NB4 (cell line): ENCODE data around the gene CIB4.

ENCODE experiments used
- MYC ChIP-seq: IDR thresholded peaks from 2 replicates; pipeline ENCODE4 v1.6.1; 2011; ENCODE audit warnings: low read depth, low read length
- POLR2A ChIP-seq: IDR thresholded peaks from 2 replicates; pipeline ENCODE4 v1.6.1; 2011; ENCODE audit warnings: mild to moderate bottlenecking; ENCODE audit not compliant: insufficient read length; ENCODE audit errors: extremely low read depth
- TF ChIP-seq, protein P1 (sequence below): IDR thresholded peaks from one replicate; pipeline ENCODE4 v1.5.1; 2012; ENCODE audit warnings: low read depth, low read length

DNA sequence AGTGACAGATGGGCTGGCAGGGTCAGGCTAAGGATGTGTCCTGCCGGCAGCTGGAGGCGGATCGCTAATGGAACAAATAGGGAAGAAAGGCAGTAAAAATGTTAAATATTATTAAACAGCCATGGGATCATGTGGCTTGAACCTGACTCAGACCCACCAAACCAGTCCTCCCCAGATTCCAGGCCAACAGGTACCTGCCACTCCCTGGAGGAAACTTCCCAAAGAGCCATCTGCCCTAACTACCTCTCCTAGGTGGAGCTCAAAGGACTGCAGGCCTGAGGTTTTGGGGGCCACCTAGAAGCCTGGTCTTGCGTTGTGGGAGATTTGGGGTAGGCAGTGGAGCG lies 34.3 kb downstream of the CIB4 start:
- TF ChIP-seq POLR2A (no peak), MYC (no peak)
- TF ChIP-seq, protein P1, sequence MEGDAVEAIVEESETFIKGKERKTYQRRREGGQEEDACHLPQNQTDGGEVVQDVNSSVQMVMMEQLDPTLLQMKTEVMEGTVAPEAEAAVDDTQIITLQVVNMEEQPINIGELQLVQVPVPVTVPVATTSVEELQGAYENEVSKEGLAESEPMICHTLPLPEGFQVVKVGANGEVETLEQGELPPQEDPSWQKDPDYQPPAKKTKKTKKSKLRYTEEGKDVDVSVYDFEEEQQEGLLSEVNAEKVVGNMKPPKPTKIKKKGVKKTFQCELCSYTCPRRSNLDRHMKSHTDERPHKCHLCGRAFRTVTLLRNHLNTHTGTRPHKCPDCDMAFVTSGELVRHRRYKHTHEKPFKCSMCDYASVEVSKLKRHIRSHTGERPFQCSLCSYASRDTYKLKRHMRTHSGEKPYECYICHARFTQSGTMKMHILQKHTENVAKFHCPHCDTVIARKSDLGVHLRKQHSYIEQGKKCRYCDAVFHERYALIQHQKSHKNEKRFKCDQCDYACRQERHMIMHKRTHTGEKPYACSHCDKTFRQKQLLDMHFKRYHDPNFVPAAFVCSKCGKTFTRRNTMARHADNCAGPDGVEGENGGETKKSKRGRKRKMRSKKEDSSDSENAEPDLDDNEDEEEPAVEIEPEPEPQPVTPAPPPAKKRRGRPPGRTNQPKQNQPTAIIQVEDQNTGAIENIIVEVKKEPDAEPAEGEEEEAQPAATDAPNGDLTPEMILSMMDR, result no peak
